ENCODE measurements around the gene SLC6A3.
"Not testable (repeated sequence)": the region's sequence is repeated elsewhere in the genome, so short reads cannot be mapped to it uniquely, and the experiment has no call there.

The SLC6A3 gene

DNA sequence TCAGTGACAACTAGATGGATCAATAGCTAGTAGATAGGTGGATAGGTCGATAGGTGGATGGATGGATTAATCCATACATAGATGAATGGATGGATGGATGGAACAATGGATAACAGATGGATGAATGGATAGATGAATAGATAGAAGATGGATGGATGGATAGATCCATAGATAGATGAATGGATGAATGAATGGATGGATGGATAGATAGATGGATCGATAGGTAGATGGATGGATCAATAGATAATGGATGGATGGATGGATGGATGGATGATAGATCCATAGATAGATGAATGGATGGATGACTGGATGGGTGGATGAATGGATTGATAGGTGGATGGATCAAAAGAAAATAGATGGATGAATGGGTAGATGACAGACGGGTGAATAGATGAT is 5.1 kb downstream of the SLC6A3 start:
- no peak for DNase-seq (ENCODE audit: low spot score)

DNA sequence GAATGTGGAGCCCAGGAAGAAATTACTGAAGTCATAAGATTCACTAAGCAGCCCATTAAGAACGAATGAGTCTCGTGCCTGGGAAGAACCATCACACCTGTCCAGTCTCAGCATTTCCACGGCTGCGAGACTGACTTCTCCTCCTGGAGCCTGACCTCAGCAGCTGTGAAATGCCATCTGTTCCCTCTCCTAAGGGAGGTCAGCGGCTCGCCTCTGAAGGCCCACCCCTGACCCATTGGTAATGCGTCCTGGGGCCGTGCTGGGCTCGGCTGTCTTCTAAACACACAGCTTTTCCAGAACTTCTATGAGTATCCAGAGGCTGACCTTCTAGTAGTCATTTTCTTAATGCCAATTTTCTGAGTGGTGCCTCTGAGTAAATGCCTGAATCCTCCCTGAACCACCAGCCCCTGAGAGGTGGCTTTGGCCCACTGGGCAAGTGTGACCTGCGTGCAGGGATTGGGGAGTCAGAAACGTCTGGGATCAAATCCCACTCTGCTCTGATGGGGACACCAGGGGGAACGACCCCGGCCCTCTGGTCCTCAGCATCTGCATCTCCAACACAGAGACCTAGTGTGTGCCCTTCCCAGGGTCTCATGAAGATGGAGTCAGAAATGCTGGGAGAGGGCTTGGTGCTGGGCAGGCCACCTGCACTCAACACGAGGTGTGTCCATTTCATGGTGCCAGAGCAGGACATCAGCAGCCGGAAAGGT is 5.7 kb downstream of the SLC6A3 start:
- DNase-seq (ENCODE audit: low spot score) = no peak

DNA sequence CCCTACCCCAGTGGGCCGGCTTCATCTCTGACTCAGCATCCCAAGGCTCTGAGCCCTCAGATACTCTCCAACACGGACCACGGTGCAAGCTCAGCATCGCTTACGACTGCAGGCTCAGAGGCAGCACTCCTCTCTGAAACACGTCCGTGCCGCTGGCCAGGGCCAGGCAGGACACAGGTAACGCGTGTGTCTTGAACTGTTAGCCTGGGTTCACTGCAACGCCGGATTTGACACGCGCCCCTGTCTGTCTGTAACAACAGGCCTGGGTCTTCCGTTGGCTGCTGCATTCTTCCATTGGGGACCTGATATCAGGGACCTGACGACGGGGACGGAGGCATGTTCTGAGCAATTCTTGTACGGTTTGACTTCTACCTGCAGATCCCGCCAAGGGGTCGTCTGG is 6.4 kb downstream of the SLC6A3 start:
- DNase-seq (ENCODE audit: low spot score) = no peak

DNA sequence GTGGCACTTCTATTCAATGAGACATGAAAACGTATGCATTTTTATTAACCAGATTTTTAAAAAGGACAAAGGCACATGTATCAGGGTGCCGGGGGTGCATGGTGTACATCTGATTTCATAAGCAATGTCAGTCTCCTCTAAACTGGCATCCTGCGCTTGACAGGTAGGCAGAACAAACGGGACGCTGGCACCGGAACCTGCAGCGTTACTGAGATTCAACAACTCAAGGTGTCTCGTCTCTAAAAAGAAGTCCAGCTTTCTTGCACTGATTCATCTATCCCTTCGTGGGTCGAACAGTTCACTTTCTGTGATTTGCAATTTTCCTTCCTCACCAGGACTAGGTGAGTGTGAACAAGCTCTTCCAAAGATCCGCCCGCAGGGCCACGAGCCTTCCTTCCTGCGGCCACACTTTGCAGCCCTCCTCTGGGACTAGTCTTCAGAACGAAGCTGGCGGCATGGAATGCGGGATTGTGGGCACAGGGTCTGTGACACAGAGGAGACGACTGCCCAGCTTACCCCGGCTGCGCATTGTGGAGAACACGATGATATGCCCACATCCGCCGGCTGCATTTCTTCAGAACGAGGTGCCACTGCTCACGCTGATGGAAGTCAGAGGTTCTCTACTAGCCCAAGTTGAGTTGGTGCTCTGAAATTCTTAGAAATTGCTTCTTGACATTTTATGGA is 7.2 kb downstream of the SLC6A3 start:
- DNase-seq (ENCODE audit: low spot score) = no peak

DNA sequence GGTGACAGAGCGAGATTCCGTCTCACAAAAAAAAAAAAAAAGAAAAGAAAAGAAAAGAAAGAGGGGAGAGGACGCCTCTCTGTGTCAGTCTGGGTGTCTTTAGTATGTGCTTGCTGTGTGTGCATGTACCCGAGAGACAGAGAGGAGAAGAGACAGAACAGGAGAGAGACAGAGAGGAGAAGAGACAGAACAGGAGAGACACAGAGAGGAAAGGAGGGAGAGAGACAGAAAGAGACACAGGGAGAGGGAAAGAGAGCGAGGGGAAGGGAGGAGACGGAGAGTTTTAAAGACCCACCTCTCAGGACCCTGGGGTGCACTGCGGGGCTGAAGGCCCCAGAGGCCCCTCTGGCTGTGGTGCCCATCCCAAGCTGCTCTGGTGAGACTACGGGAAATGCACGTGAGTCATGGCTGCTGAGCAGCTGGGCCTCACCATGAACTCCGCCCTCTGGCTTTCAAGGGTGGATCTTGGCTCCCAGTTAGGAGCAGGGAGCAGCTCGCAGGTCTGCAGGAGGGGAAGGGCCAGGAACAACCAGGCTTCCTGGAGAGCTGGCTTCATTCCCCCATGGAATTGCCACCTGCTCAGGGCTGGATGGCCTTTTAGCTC is 7.9 kb downstream of the SLC6A3 start:
- DNase-seq (ENCODE audit: low spot score) = no peak

DNA sequence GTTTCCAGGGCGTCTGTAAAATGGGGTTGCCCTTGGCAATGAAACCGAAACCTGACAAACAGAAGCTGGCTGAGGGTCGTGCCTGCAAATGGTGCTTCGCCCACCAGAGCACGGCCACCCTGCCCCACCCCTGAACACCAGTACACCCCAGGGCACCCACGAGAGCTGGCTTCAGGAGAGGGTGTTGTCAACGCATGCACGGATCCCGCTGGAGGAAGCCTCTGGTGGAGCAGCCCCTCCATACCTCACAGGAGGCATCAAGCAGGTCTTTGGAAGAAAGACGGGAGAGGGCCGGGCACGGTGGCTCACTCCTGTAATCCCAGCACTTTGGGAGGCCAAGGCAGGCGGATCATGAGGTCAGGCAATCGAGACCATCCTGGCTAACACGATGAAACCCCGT is 8.6 kb downstream of the SLC6A3 start:
- no peak for DNase-seq (ENCODE audit: low spot score)

DNA sequence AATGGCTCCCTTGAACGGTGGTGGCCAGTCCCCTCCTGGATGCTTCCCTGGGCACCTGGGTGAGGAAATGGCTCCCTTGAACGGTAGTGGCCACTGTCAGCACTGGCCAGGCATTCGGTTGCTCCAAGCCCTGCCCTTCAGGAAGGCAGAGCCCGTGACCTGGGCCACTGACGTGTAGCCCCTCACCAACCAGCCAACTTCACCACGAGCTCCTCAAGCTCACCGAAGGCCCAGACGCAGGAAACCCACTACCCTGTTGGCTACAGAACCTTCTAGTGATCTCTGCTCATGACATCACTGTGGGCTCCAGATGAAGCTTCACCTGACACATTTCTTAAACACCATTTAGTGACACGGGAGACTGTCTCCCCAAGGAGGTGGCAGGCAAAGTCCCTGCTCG is 9.2 kb downstream of the SLC6A3 start:
- DNase-seq (ENCODE audit: low spot score) = no peak

DNA sequence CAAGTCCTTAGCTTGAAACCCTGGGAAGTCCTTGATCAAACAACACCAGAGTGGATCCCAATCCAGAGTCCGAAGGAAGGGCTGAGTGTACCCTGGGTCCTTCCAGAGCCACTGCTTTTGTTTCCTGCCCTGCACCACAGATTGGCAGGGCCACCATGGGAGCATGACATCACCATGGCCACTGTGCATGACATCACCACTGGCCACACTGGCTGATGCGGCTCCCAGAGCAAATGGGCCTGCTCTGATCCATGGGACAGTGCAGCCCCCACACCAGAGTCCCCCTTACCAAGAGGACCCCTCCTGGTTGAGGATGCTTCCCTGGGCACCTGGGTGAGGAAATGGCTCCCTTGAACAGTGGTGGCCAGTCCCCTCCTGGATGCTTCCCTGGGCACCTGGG is 9.9 kb downstream of the SLC6A3 start:
- DNase-seq (ENCODE audit: low spot score) = no peak

DNA sequence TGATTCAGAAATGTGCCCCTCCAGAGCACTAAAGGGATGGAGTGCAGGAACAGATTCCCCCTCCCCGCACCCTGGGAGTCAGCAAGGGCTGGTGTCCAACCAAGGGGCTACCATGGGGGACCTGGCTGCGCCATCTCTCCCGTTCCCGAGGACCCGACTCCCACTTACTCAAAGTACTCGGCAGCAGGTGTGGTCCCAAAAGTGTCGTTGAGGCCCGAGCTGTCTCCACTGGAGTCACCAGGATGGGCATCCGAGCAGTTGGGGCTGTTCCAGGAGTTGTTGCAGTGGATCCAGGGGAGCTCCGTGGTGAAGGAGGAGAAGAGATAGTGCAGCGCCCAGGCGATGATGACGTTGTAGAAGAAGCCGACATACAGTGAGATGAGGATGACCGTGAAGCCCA is 12.9 kb downstream of the SLC6A3 start:
- DNase-seq (ENCODE audit: low spot score) = no peak

DNA sequence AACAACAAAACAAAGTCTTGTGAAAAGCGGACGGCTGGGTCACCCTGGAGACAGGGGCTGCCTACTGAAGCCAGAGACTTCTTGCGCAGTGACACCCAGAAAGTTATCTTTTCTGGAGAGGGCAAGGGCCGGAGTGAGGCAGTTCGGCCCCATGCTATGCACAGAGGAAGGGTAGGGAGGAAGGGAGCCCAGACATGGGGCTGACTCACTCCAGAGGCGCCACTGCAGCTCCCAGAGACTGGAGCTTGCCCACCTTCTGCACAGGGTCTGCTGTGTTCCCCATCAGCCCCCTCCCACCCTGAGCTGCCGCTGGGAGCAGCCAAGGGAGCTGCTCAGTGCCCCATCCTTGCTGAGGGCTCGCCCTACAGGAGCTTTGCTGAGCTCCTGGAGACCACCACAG is 13.3 kb downstream of the SLC6A3 start:
- no peak for DNase-seq (ENCODE audit: low spot score)

DNA sequence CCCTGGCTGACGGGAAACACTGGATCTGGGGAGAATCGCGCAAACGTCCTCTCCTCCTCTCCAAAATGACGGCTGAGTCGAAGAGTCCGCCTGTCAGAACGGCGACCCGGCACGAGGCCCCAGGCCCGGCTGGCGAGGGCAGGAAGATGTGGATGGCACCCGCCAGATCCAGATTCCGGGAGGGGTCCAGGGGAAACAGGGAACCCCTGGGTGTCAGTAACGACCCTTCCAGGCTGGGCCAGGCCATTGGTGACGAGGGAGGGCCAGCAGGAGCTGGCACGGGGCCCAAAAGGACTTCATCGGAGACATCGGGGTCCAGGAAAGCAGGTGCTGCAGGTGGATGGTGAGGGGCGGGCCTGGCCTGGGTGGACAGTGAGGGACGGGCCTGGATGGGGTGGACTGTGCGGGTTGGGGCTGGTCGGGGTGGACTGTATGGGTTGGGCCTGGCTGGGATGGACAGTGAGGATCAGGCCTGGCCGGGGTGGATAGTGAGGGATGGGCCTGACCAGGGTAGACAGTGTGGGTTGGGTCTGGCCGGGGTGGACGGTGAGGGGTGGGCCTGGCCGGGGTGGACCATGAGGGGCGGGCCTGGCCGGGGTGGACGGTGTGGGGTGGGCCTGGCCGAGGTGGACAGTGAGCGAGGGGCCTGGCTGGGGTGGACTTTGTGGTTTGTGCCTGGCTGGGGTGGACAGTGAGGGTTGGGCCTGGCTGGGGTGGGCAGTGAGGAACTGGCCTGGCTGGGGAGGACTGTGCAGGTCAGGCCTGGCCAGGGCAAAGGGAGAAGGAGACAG is 14.0 kb downstream of the SLC6A3 start:
- DNase-seq (ENCODE audit: low spot score) = no peak

DNA sequence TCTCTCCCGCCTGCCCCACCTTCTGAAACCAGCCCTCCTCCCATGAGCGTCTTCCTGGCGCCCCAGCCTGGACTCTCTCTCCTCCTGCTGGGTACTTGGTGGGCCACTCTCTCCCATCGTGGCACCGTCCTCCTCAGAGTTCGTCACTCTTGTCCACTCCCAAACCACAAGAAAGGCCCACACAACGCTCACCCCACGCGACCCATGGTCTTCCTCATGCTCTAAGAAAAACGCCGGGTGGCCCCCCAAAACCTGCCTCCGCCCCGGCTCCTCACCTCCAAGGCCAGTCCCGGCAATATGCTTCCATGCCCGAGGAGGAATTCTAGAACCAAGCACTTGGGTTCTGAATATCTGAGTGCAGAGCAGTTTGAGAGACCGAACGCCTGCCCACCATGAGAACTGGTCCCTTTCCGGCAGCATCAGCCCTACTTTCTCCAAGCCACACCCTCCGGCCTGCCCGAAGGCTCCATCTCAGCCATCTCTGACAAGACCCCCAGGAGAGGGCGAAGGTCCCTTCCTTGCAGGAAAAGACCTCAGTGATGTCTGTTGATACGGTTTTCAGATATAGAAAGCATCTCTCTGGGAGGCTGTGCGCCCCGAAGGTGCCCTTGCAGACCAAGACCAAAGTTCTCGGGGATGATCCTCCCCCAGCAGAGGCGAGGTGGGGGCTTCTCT is 15.0 kb downstream of the SLC6A3 start:
- no peak for DNase-seq (ENCODE audit: low spot score)

DNA sequence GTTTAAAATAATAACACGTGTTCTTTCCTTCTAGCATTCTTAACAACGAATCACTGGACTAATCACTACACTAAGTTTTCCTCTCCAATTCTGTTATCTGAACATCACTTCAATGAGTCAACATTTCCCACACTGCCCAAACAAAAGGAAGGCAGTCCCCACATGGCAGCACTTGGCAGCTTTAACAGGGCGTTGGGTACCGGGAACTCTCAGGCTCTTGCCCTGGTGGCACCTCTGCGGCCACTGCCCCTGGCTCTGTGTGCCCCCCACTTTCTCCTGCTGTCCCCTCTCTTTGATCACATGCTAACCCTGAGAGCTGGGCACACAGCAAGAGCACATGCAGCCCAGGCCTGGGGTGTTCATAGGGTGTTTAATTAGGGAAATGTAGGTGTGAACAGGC is 15.7 kb downstream of the SLC6A3 start:
- no peak for DNase-seq (ENCODE audit: low spot score)

DNA sequence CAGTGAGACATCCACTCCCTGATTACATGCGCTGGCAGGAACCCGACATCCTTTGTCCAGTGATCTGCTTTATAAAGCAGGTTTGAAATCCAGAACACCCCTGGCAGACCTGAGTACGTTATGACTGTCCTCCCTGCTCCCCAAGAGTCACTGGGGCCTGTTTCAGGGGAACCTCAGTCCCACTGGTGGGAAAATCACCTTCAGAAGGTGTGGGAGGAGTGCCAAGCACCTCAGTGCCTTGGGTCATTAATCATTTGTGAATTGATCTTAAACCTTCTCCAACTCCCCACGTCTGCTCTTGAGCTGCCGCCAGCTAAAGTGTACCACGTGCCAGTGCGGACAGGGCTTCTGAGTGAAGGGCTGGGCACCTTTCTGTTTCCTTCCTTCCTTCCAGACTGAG is 16.2 kb downstream of the SLC6A3 start:
- no peak for DNase-seq (ENCODE audit: low spot score)

DNA sequence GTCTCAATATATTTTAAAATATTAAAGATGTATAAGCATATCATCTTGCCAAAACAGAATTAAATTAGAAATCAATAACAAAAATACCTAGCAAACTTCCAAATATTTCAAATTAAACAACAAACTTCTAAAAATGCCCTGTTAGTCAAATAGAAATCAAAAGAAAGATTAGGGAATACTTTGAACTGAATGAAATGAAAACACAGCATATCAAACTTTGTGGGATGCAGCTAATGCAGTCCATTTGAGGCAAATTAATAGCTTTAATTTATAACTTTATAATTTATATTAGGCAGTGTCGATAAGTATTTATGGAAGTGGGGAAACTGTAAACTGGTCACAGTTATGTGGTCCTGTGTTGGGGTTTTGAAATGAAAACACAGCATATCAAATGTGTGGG is 17.1 kb downstream of the SLC6A3 start:
- DNase-seq (ENCODE audit: low spot score) = no peak

DNA sequence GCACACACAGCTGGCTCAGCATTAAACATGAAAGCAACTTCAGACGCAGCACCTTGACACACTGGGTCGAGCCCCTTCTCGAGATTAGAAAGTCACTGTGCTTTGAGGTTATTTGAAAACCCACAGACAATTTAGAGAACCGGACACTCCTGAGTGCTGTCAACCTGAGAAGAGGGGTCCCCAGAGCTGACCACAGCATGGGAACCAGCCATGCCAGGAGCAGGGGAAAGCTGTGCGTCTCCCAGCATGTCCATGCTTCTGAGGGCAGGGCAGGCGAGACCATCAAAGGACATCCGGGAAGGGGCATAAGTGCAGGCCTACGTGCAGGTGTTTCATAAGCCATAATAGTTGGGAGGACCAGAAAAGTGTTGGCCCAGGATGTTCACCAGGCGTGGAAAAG is 20.5 kb downstream of the SLC6A3 start:
- DNase-seq (ENCODE audit: low spot score) = no peak

DNA sequence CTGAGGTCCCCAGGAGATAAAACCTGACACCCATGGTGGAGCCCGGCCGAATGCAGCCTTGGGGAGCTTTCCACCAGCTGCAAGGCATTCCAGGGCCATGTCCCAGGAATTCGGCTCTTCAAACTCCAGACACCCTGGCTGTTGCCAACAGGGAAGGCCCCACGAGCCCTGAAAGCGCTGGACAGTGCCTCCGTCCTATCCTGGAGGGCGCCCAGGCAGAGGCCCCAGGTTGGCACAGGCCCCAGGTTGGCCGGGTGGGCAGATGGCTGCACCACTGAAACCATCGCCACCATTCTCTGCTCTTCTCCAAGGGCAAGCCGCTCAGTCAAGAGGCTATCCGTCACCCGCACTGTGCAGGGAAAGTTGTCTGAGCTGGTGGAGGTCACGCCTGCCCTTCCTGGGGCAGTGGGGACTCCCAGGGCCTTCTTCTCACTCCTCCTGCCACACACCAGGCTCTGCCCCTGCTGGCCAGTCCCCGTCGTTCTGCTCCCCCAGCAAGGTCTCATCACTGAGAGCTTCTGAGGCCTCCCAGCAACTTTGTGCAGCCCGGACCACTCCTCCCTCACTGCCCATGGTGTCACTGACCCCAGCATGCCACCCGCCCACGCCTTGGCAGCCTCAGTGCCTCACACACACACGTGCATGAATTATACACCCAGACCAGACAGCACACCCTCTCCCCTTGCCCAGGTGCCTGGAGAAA is 21.2 kb downstream of the SLC6A3 start:
- no peak for DNase-seq (ENCODE audit: low spot score)

DNA sequence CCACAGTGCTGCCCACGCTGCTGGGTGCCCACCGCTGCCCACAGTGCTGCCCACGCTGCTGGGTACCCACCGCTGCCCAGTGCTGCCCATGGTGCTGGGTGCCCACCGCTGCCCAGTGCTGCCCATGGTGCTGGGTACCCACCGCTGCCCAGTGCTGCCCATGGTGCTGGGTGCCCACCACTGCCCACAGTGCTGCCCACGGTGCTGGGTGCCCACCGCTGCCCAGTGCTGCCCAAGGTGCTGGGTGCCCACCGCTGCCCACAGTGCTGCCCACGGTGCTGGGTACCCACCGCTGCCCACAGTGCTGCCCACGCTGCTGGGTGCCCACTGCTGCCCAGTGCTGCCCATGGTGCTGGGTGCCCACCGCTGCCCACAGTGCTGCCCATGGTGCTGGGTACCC is 22.7 kb downstream of the SLC6A3 start:
- not testable (repeated sequence) for DNase-seq (ENCODE audit: low spot score)

DNA sequence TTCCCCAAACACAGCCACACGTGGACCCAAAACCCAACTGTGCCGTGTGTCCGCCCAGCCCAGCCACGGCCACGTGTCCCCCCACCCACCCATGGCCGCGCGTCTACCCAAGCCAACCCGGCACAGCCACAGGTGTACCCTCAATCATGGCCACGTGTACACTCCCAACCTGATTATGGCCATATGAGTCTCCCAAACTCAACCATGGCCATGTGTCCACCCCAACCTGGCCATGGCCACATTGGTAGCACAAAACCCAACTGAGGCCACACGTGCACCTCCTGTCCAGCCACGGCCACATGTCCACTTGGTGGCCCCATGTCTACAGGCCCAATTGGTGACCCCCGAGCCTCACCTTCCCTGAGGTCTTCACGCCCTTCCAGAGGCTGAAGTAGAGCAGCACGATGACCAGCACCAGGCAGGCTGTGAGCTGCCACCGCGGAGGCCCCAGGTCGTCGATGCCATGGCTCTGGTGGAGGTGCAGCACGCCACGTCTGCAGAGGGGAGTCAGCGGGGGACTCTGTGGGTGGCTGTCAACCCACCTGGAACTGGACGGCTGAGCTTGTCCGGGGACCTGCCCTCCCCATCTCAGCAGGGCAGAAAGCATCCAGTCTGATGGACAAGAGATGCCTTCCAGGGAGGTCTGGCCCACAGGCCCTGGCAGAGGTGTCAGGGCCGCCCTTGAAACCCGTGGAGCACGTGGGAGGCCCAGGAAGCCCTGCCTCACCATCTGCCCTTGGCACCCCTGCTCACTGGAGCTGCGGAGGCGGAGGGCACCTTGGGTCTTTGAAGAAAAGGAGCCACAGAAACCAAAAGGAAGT is 23.5 kb downstream of the SLC6A3 start:
- no peak for DNase-seq (ENCODE audit: low spot score)

Data from CD4-positive, alpha-beta T cell treated with Interleukin-15 for 4 hours (primary cell).